OCI-LY3 (cell line): ENCODE results near the gene NWD2.

ENCODE experiments used
- EZH2phosphoT487 ChIP-seq: fragments of 200-600 bp; shearing (Covaris generic); IDR thresholded peaks from 2 replicates; pipeline ENCODE4 v1.6.1; 2018; ENCODE audit warnings: antibody characterized with exemption, mixed run types, low read depth
- TF ChIP-seq, protein P1 (sequence below): fragments of 200-600, 300-600 bp; sonication (generic); IDR thresholded peaks from 2 replicates; pipeline ENCODE4 v1.5.1; 2014; ENCODE audit warnings: antibody characterized with exemption, low read length, low read depth

DNA sequence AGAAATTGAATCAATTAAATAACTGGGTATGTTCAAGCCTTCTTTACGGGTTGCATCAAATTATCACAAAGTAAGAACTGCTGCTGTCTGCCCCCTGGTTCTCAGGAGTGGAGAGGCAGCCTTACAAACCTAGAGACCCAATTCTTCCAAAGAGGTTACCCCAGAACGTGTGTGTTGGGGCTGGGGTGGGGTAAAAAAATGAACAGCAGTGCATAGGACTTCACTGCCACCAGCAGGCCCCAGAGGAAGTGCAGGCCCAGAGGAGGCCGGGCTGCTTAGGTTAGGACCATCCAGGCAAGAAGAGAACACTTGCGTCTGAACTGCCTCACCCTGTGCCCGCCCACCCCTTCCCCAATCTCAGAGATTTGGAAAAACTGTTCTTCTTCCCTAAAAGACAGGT, 1.5 kb upstream of the NWD2 start:
- TF ChIP-seq, protein P1, sequence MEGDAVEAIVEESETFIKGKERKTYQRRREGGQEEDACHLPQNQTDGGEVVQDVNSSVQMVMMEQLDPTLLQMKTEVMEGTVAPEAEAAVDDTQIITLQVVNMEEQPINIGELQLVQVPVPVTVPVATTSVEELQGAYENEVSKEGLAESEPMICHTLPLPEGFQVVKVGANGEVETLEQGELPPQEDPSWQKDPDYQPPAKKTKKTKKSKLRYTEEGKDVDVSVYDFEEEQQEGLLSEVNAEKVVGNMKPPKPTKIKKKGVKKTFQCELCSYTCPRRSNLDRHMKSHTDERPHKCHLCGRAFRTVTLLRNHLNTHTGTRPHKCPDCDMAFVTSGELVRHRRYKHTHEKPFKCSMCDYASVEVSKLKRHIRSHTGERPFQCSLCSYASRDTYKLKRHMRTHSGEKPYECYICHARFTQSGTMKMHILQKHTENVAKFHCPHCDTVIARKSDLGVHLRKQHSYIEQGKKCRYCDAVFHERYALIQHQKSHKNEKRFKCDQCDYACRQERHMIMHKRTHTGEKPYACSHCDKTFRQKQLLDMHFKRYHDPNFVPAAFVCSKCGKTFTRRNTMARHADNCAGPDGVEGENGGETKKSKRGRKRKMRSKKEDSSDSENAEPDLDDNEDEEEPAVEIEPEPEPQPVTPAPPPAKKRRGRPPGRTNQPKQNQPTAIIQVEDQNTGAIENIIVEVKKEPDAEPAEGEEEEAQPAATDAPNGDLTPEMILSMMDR = peak; percentile 60
- no peak for TF ChIP-seq EZH2phosphoT487
